GM12878 (cell line): ENCODE measurements around the gene SOWAHD. TPM values are rescaled to one million over a fixed set of nuclear protein-coding genes. Genes with fewer than 3 reads are reported as not detected.

Experiments
- ATF7 ChIP-seq: fragments of 450-650 bp; IDR thresholded peaks from 2 replicates; pipeline ENCODE4 v1.6.1; 2016; ENCODE audit warnings: low read depth, mild to moderate bottlenecking
- BCL11A ChIP-seq: IDR thresholded peaks from 2 replicates; pipeline ENCODE4 v1.6.1; 2011; ENCODE audit warnings: low read depth, low read length
- CBX3 ChIP-seq: fragments of 200-600 bp; sonication (generic); IDR thresholded peaks from 2 replicates; pipeline ENCODE4 v1.6.1; 2016; ENCODE audit warnings: low read depth, borderline replicate concordance
- CBX5 ChIP-seq: sonication (generic); IDR thresholded peaks from 2 replicates; pipeline ENCODE4 v1.6.1; 2016; ENCODE audit warnings: low read depth, moderate library complexity, mild to moderate bottlenecking, inconsistent platforms
- EED ChIP-seq: sonication (generic); IDR thresholded peaks from 2 replicates; pipeline ENCODE4 v1.6.1; 2016; ENCODE audit warnings: antibody characterized with exemption, low read depth
- ESRRA ChIP-seq: IDR thresholded peaks from 2 replicates; pipeline ENCODE4 v1.6.1; 2012; ENCODE audit warnings: mild to moderate bottlenecking, low read length, improper control_type of control experiment
- HDAC2 ChIP-seq: fragments of 200-600 bp; sonication (generic); IDR thresholded peaks from 2 replicates; pipeline ENCODE4 v1.6.1; 2017
- IKZF2 ChIP-seq, 2 experiments: fragments of 450-650 bp; IDR thresholded peaks; 2 replicates each; pipeline ENCODE4 v1.6.1; 2017; ENCODE audit warnings: mild to moderate bottlenecking in 2 of 2, moderate library complexity in 2 of 2
- KLF5 ChIP-seq: fragments of 450-650 bp; IDR thresholded peaks from 2 replicates; pipeline ENCODE4 v1.6.1; 2014; ENCODE audit warnings: mild to moderate bottlenecking; ENCODE audit not compliant: partially characterized antibody
- LARP7 ChIP-seq: fragments of 450-650 bp; IDR thresholded peaks from 2 replicates; pipeline ENCODE4 v1.6.1; 2017; ENCODE audit warnings: mild to moderate bottlenecking
- MEF2B ChIP-seq: fragments of 450-650 bp; IDR thresholded peaks from 2 replicates; pipeline ENCODE4 v1.6.1; 2018; ENCODE audit warnings: mild to moderate bottlenecking, moderate library complexity; ENCODE audit not compliant: partially characterized antibody, poor library complexity, severe bottlenecking
- MTA2 ChIP-seq: fragments of 450-650 bp; IDR thresholded peaks from 2 replicates; pipeline ENCODE4 v1.6.1; 2016; ENCODE audit warnings: low read depth, mild to moderate bottlenecking, moderate library complexity
- NR2C1 ChIP-seq: fragments of 450-650 bp; IDR thresholded peaks from 2 replicates; pipeline ENCODE4 v1.6.1; 2017; ENCODE audit warnings: antibody characterized with exemption, mild to moderate bottlenecking, moderate library complexity
- PAX5 ChIP-seq: IDR thresholded peaks from 2 replicates; pipeline ENCODE4 v1.6.1; 2011; ENCODE audit warnings: low read depth, low read length, borderline replicate concordance
- POLR2AphosphoS5 ChIP-seq: IDR thresholded peaks from 2 replicates; pipeline ENCODE4 v1.6.1; 2011; ENCODE audit warnings: mild to moderate bottlenecking, low read length, inconsistent platforms
- RB1 ChIP-seq: fragments of 450-650 bp; formaldehyde crosslinking; IDR thresholded peaks from 2 replicates; pipeline ENCODE4 v1.6.1; 2017; ENCODE audit warnings: mild to moderate bottlenecking, borderline replicate concordance
- SIX5 ChIP-seq: IDR thresholded peaks from 2 replicates; pipeline ENCODE4 v1.6.1; 2011; ENCODE audit warnings: mild to moderate bottlenecking, low read depth, low read length, moderate library complexity; ENCODE audit not compliant: severe bottlenecking
- SMAD5 ChIP-seq: IDR thresholded peaks from 2 replicates; pipeline ENCODE4 v1.6.1; 2016; ENCODE audit warnings: antibody characterized with exemption, low read depth
- SMARCA5 ChIP-seq: fragments of 450-650 bp; IDR thresholded peaks from 2 replicates; pipeline ENCODE4 v1.6.1; 2017; ENCODE audit warnings: mild to moderate bottlenecking
- SUPT20H ChIP-seq: IDR thresholded peaks from 2 replicates; pipeline ENCODE4 v1.6.1; 2011; ENCODE audit warnings: low read depth, mild to moderate bottlenecking, low read length, moderate library complexity, borderline replicate concordance; ENCODE audit not compliant: control insufficient read depth
- ZZZ3 ChIP-seq: IDR thresholded peaks from 2 replicates; pipeline ENCODE4 v1.6.1; 2011; ENCODE audit warnings: low read depth; ENCODE audit not compliant: control insufficient read depth, insufficient read length
- polyA plus RNA-seq, 11 experiments: library from polyadenylated mRNA; depleted of rRNA in 4 of 11; unstranded in 6 of 11; stranded (reverse) in 5 of 11; fragments of >200 nt; fragmentation: Nextera tagmentation in 4 of 11; fragmentation: Illumina TruSeq in 1 of 11; extraction: Ambion mirVana in 4 of 11; extraction: Trizol in 1 of 11; gene quantifications; 1 replicate in 1 of 11; 2 replicates in 10 of 11; pipeline versions ENCODE4 v1.2.1 to v1.2.3, GENCODE V29; 2011 to 2016; ENCODE audit warnings: inconsistent platforms in 2 of 11, missing spikeins in 2 of 11, low read depth in 1 of 11
- total RNA-seq, 4 experiments: library from RNA; depleted of rRNA in 3 of 4; stranded (reverse); fragments of >200 nt in 3 of 4; fragmentation: Illumina TruSeq in 1 of 4; extraction: Trizol in 1 of 4; gene quantifications; 2 replicates each; pipeline versions ENCODE4 v1.2.1 to v1.2.3, GENCODE V29; 2013 to 2021
- TF ChIP-seq, protein P1 (sequence below): fragments of 450-650 bp; IDR thresholded peaks from 2 replicates; pipeline ENCODE4 v1.6.1; 2017; ENCODE audit warnings: mild to moderate bottlenecking, moderate library complexity
- TF ChIP-seq, protein P2 (sequence below): fragments of 450-650 bp; IDR thresholded peaks from 2 replicates; pipeline ENCODE4 v1.6.1; 2017; ENCODE audit warnings: mild to moderate bottlenecking, moderate library complexity

The SOWAHD gene
- total and polyA plus RNA-seq, 10 of the 15 experiments (the other 5 are each of a cell fraction or from before 2014, with no cell fraction given), result 0.27 to 7.4 (median 2.6) TPM

DNA sequence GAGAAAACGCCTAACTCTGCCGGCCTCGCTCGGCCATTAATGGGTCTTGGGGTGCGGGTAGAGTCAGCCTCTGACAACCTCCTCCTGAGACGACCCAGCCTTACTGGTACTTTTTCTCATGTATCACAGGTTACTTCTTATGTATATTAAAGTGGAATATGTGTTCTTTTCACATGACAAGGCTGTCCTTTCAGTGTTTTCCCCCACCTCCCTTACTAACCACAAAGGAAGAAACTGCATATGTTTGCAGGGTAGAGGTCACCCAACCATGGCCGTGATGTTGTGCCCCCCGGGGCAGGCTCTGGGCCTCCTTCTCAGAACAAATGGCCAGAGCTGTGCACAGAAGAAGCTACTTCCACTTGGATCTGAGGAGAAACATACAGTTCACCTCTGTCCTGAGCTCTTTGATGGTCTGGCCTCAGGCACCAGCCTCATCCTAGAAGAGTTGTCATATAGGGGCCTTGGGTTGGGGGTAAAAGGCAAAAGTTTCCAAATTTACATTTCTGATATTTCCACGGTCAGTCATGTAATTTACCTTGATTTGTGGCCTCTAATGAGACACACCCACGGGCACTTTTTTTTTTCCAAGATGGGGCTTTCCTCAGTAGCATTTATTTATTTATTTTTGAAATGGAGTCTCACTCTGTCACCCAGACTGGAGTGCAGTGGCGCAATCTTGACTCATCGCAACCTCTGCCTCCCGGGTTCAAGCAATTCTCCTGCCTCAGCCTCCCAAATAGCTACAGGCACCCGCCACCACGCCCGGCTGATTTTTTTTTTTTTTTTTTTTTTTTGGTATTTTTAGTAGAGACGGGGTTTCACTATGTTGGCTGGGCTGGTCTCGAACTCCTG, 1.9 kb downstream of the SOWAHD start (continued):
- TF ChIP-seq MTA2, result peak; percentile 33; the same call in 1 of the 2 replicates
- 0 out of 2 replicates have a peak, but pooled peaks have one; percentile 26 for TF ChIP-seq EED
- TF ChIP-seq SUPT20H, result no peak
- TF ChIP-seq PAX5, result peak; percentile 94
- TF ChIP-seq ZZZ3, result no peak
- no peak for TF ChIP-seq KLF5
- no peak for TF ChIP-seq SMARCA5
- TF ChIP-seq BCL11A, result no peak
- no peak for TF ChIP-seq MEF2B
- no peak for TF ChIP-seq ESRRA
- TF ChIP-seq, protein P1, sequence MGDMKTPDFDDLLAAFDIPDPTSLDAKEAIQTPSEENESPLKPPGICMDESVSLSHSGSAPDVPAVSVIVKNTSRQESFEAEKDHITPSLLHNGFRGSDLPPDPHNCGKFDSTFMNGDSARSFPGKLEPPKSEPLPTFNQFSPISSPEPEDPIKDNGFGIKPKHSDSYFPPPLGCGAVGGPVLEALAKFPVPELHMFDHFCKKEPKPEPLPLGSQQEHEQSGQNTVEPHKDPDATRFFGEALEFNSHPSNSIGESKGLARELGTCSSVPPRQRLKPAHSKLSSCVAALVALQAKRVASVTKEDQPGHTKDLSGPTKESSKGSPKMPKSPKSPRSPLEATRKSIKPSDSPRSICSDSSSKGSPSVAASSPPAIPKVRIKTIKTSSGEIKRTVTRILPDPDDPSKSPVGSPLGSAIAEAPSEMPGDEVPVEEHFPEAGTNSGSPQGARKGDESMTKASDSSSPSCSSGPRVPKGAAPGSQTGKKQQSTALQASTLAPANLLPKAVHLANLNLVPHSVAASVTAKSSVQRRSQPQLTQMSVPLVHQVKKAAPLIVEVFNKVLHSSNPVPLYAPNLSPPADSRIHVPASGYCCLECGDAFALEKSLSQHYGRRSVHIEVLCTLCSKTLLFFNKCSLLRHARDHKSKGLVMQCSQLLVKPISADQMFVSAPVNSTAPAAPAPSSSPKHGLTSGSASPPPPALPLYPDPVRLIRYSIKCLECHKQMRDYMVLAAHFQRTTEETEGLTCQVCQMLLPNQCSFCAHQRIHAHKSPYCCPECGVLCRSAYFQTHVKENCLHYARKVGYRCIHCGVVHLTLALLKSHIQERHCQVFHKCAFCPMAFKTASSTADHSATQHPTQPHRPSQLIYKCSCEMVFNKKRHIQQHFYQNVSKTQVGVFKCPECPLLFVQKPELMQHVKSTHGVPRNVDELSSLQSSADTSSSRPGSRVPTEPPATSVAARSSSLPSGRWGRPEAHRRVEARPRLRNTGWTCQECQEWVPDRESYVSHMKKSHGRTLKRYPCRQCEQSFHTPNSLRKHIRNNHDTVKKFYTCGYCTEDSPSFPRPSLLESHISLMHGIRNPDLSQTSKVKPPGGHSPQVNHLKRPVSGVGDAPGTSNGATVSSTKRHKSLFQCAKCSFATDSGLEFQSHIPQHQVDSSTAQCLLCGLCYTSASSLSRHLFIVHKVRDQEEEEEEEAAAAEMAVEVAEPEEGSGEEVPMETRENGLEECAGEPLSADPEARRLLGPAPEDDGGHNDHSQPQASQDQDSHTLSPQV, result no peak
- no peak for TF ChIP-seq SIX5
- no peak for TF ChIP-seq SMAD5
- no peak for TF ChIP-seq NR2C1
- no peak for TF ChIP-seq IKZF2 (IDR thresholded peaks at IDR 0.05)
- no peak for TF ChIP-seq CBX3
- no peak for TF ChIP-seq RB1
- TF ChIP-seq CBX5, result no peak
- TF ChIP-seq ATF7, result 0 out of 2 replicates have a peak, but pooled peaks have one; percentile 31
- TF ChIP-seq, protein P2, sequence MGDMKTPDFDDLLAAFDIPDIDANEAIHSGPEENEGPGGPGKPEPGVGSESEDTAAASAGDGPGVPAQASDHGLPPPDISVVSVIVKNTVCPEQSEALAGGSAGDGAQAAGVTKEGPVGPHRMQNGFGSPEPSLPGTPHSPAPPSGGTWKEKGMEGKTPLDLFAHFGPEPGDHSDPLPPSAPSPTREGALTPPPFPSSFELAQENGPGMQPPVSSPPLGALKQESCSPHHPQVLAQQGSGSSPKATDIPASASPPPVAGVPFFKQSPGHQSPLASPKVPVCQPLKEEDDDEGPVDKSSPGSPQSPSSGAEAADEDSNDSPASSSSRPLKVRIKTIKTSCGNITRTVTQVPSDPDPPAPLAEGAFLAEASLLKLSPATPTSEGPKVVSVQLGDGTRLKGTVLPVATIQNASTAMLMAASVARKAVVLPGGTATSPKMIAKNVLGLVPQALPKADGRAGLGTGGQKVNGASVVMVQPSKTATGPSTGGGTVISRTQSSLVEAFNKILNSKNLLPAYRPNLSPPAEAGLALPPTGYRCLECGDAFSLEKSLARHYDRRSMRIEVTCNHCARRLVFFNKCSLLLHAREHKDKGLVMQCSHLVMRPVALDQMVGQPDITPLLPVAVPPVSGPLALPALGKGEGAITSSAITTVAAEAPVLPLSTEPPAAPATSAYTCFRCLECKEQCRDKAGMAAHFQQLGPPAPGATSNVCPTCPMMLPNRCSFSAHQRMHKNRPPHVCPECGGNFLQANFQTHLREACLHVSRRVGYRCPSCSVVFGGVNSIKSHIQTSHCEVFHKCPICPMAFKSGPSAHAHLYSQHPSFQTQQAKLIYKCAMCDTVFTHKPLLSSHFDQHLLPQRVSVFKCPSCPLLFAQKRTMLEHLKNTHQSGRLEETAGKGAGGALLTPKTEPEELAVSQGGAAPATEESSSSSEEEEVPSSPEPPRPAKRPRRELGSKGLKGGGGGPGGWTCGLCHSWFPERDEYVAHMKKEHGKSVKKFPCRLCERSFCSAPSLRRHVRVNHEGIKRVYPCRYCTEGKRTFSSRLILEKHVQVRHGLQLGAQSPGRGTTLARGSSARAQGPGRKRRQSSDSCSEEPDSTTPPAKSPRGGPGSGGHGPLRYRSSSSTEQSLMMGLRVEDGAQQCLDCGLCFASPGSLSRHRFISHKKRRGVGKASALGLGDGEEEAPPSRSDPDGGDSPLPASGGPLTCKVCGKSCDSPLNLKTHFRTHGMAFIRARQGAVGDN, result peak; percentile 22; the same call in 1 of the 2 replicates
- TF ChIP-seq POLR2AphosphoS5, result no peak
- TF ChIP-seq LARP7, result no peak
- no peak for TF ChIP-seq HDAC2
